Measurements from ENCODE around the gene NSMCE1. TPM values are rescaled to one million over a fixed set of nuclear protein-coding genes. Genes with fewer than 3 reads are reported as not detected.
"Not testable (repeated sequence)": the region's sequence is repeated elsewhere in the genome, so short reads cannot be mapped to it uniquely, and the experiment has no call there.

Gene NSMCE1
- total RNA-seq, 1 experiment from 2014 or later = 51.7 TPM

GRCh38 chr16:27286451-27286850 is 17.9 kb upstream of the NSMCE1 start:
- peak; percentile 79 for DNase-seq
- Histone ChIP-seq H3K9me3 (peaks cover 12% of the 10 kb centered on the region; the same call in 1 of the 2 replicates), H3K4me3 (no peak overlapping the region), H3K27me3 (no peaks in the 10 kb centered on the region), H3K36me3 (no peaks in the 10 kb centered on the region)

DNA sequence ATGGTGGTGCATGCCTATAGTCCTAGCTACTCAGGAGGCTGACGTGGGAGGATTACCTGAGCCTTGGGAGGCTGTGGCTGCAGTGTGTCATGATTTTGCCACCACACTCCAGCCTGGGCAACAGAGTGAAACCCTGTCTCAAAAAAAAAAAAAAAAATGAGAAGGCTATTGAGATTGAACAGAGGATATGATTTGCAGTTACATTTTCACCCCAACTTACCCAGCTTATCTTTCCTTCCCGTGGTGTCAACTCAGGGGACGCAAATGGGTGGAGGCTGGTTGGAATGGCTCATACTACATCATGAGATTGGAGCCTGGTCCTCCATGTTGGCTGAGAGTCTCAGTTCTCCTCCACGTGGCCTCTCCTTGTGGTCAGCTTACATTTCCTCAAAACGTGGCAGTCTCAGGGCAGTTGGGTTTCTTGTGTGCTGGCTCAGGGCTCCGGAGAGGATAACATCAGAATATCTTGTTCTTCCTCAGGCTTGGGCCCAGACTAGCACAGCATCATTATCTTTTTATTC is 17.2 kb upstream of the NSMCE1 start:
- Histone ChIP-seq H3K27me3 (no peaks in the 10 kb centered on the region), H3K4me3 (no peak overlapping the region), H3K36me3 (no peaks in the 10 kb centered on the region), H3K9me3 (peaks cover 12% of the 10 kb centered on the region; the same call in 1 of the 2 replicates)
- no peak for DNase-seq

DNA sequence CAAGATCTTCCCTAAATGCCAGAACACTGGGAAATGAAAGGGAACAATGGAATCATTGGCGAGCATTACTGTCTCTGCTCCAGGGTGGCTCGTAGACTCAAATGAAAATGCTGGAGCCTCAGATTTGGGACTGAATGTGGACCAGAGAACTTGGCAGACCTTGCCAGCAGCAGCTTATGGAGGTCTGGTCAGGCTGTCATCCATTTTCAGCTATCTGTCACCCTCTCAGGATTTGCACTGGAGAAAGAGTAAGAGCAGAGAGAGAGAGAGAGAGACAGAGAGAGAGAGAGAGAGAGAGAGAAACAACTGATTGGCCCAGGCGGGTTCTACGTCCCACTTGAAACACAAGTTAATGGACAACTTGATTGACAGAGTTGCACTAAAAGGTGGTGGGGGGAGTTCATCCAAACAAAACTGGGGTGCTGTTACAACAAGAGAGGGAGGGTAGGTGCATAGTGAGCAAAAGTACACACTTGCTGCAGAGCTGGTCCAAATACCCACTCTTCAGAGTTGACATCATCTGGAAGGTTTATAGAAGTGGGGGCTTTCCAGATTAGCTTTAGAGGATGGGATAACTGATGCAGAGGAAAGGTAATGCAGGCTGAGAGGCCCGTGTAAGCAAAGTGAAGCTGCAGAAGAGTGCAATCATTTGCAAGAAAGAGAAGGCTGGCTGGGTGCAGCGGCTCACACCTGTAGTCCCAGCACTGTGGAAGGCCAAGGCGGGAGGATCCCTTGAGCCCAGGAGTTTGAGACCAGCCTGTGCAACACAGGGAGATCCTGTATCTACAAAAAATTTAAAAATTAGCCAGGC is 16.5 kb upstream of the NSMCE1 start:
- peaks cover 12% of the 10 kb centered on the region; the same call in 1 of the 2 replicates for H3K9me3 ChIP-seq
- no peaks in the 10 kb centered on the region for H3K36me3 ChIP-seq
- DNase-seq = no peak
- no peak overlapping the region for H3K4me3 ChIP-seq
- no peaks in the 10 kb centered on the region for H3K27me3 ChIP-seq

DNA sequence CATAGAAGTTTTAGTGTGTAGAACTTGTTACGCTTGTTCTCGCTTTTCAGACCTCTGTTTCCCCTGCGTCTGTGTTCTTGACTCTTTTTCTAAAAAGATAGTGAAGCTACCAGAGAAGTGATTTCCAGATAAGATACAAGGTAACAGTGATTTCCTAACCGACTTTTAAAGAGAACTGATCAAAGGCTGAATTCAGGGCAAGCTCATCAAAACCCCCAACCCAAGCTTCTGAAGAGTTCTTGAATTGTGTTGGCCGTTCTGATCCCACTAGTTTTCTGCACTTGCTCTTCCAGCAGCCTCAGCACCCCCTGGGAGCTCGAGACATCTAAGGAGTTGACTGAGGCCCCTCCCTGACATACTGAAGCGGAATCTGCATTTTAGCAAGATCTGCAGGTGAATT is 12.7 kb upstream of the NSMCE1 start:
- H3K9me3 ChIP-seq = peaks cover 8% of the 10 kb centered on the region; the same call in 1 of the 2 replicates
- DNase-seq = no peak
- no peak overlapping the region for H3K4me3 ChIP-seq
- H3K36me3 ChIP-seq = no peaks in the 10 kb centered on the region
- no peaks in the 10 kb centered on the region for H3K27me3 ChIP-seq

GRCh38 chr16:27275394-27275793 is 6.8 kb upstream of the NSMCE1 start:
- H3K4me3 ChIP-seq = no peak overlapping the region
- H3K36me3 ChIP-seq = no peaks in the 10 kb centered on the region
- DNase-seq = no peak
- H3K27me3 ChIP-seq = no peaks in the 10 kb centered on the region
- H3K9me3 ChIP-seq = no peaks in the 10 kb centered on the region

DNA sequence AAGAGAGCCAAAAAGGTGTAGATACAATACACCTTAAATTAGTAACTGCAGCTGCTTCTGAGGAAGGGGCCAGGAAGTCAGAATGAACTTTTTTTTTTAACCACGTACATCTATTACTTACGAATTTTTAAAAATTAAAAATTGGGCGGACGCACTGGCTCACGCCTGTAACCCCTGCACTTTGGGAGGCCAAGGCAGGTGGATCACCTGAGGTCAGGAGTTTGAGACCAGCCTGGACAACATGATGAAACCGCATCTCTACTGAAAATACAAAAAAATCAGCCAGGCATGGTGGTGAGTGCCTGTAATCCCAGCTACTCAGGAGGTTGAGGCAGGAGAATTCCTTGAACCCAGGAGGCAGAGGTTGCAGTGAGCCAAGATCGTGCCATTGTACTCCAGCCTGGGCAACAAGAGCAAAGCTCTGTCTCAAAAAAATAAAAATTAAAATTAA is 5.9 kb upstream of the NSMCE1 start:
- DNase-seq, H3K36me3 ChIP-seq, H3K9me3 ChIP-seq, H3K4me3 ChIP-seq, H3K27me3 ChIP-seq: not testable (repeated sequence)

DNA sequence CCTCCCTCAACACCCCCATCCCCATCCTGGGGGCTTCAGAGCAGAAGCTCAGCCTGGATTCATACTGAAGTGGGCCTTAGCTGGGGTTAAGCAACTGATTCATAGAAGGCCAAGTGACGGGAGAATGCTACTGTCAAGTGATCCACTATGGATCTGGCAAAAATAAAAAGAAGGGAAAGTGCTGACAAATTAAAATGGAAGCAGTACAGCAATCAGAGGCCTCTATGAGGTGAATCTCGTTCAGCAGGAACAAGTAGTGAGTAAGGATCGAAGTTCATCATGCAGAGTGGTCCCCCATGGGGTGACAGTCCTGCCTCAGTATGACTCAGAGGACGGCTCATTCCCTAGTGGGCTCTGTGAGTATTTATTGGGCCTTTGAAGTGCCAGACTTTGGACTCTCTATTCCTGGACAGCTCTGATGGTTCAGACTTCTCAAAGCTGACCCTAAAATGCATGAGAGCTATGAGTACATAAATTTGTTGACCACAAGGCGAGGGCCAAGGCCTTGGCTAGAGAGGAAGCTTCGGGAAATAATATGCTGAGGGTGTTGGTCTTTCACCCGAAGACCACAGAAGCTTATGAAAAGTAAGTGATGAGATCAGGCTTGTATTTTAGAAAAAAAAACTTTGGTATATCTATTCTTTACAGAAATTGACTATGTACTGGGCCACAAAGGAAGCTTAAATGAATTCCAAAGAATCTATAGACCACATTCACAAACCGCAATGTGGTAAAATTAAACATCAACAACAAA is 5.3 kb upstream of the NSMCE1 start:
- peak; percentile 65 for DNase-seq
- Histone ChIP-seq H3K9me3 (peaks cover 12% of the 10 kb centered on the region), H3K4me3 (no peak overlapping the region), H3K27me3 (no peaks in the 10 kb centered on the region), H3K36me3 (no peaks in the 10 kb centered on the region)

GRCh38 chr16:27273330-27273669 is 4.7 kb upstream of the NSMCE1 start:
- Histone ChIP-seq H3K9me3 (peaks cover 12% of the 10 kb centered on the region), H3K36me3 (no peaks in the 10 kb centered on the region), H3K27me3 (no peaks in the 10 kb centered on the region), H3K4me3 (no peak overlapping the region)
- no peak for DNase-seq

DNA sequence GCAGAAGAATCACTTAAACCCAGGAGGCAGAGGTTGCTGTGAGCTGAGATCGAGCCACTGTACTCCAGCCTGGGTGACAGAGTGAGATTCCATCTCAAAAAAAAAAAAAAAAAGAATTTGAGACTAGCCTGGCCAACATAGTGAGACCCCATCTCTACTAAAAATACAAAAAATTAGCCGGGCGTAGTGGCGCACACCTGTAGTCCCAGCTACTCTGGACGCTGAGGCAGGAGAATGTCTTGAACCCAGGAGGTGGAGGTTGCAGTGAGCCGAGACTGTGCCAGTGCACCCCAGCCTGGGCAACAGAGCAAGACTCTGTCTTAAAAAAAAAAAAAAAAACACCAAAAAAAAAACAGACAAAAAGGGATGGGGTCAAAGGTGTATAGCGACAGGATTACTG is 4.1 kb upstream of the NSMCE1 start:
- H3K27me3 ChIP-seq, H3K36me3 ChIP-seq, DNase-seq, H3K4me3 ChIP-seq: not testable (repeated sequence)
- H3K9me3 ChIP-seq = peaks cover 12% of the 10 kb centered on the region

- H3K4me3 ChIP-seq = no peak overlapping the region
- DNase-seq = no peak
- H3K27me3 ChIP-seq = no peaks in the 10 kb centered on the region
- no peaks in the 10 kb centered on the region for H3K36me3 ChIP-seq
- peaks cover 12% of the 10 kb centered on the region for H3K9me3 ChIP-seq
These were observed 3.5 kb upstream of the NSMCE1 start for GRCh38 chr16:27272076-27272475.

DNA sequence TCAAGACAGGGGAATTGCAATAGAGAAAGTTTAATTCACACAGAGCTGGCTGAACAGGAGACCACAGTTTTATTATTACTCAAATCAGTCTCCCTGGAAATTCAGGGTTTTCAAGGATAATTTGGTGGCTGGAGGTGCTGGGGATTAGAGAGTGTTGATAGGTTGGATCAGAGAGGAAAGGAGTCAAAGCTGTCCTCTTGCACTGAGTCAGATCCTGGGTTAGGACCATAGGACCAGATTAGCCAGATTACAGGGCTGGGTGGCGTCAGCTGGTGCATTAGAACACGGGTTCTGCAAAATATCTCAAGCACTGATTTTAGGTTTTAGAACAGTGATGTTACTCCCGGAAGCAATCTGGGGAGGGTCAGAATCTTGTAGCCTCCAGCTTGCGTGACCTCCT is 1.8 kb upstream of the NSMCE1 start:
- DNase-seq = no peak
- Histone ChIP-seq H3K9me3 (peaks cover 12% of the 10 kb centered on the region), H3K36me3 (no peaks in the 10 kb centered on the region), H3K4me3 (no peak overlapping the region), H3K27me3 (no peaks in the 10 kb centered on the region)

DNA sequence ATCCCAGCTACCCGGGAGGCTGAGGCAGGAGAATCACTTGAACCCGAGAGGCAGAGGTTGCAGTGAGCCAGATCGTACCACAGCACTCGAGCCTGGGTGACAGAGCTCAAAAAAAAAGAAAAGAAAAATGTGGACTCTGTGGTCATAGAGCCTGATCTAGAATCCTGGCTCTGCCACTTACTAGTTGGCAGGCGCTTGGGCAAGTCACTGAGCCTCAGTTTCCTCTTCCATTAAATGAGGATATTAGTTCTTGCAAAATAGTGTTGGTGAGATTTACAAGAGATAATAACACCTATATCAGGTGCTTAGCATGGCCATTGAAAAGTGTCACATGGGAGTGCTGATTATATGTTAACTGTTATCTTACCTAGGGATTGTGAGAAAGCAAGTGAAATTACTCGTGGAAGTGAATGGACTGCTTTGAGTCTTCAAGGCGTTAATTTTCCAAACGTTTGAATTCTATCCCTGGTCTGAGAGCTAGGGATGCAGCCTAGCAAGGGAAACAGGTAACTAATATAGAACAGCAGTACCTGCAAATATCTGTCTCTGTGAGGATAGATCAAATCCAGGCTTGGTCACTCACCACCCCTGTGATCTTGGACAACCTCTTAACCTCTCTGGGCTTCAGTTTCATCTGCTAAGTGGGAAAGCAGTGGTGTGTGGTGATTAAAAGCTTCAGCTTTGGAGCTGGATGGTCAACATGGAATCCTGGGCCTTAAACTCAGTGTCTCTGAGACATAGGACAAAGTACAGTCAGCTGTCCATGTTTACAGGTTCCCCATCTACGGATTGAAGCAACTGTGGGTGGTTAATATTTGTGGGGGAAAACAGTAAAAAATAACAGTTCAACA is 953 bp upstream of the NSMCE1 start:
- no peak for DNase-seq
- Histone ChIP-seq H3K4me3 (peak overlapping the region; percentile 84), H3K27me3 (no peaks in the 10 kb centered on the region), H3K9me3 (peaks cover 12% of the 10 kb centered on the region), H3K36me3 (no peaks in the 10 kb centered on the region)

DNA sequence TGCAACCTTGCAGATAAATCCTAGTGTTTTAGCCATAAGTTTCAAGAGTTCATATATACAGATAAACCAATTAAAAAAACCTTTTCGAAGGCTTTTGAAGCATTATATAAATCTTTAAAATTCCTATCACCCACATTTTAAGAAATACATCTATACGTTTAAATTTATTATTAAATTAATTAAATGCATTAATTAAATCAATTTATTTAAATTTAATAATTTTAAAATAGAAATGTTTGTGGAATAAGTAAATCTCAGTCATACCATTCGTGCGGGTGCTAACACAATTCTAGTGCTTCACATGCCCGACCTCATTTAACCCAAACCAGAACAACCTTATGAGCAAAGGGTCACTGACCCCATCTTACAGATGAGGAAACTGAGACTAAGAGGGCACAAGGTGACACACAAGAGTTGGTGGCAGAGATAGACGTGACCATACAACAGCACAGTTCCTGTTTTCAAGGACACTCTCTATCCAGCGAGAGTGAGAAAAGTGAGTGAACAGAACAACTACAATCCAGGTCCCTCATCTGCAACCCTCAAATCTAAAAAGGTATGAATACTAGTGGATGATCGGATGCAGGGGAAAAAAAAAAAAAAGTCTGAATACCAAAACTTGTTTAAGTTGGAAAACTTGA is 1.4 kb downstream of the NSMCE1 start:
- Histone ChIP-seq H3K27me3 (no peaks in the 10 kb centered on the region), H3K9me3 (peaks cover 12% of the 10 kb centered on the region), H3K4me3 (no peak overlapping the region), H3K36me3 (peaks cover 8% of the 10 kb centered on the region)
- no peak for DNase-seq

DNA sequence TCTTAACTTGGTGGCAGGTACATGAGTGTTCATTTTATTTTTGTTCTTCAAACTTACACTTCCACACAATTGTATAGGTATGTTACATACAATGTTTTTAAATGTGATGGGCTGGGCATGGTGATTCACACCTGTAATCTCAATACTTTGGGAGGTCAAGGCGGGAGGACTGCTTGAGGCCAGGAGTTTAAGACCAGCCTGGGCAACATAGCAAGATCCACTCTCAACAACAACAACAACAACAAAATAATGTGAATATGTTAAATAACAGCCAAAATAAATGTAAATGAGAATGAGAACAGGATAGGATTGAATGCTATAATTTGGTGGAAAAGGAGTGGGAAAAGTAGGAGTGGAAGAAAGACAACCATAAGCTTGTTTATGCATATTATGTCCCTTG is 2.6 kb downstream of the NSMCE1 start:
- H3K36me3 ChIP-seq = peaks cover 8% of the 10 kb centered on the region
- no peak overlapping the region for H3K4me3 ChIP-seq
- H3K27me3 ChIP-seq = no peaks in the 10 kb centered on the region
- peaks cover 12% of the 10 kb centered on the region for H3K9me3 ChIP-seq
- no peak for DNase-seq

DNA sequence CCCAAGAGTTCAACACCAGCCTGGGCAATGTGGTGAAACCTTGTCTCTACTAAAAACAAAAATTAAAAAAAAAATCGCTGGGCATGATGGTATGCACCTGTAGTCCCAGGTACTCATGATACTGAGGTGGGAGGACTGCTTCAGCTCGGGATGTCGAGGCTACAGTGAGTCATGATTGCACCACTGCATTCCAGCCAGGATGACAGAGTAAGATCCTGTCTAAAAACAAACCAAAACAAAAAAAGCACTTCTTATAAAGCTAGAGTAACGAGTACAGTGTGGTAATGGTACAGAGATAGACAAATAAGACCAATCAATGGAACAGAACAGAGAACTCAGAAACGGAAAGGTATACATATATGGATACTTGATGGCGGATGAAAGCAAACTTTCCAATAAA is 4.4 kb downstream of the NSMCE1 start:
- Histone ChIP-seq H3K4me3 (no peak overlapping the region), H3K9me3 (no peaks in the 10 kb centered on the region; the same call in none of the 2 replicates), H3K36me3 (peaks cover 13% of the 10 kb centered on the region), H3K27me3 (no peaks in the 10 kb centered on the region)
- DNase-seq = peak; percentile 66

GRCh38 chr16:27262904-27263423 is 5.6 kb downstream of the NSMCE1 start:
- DNase-seq, H3K27me3 ChIP-seq, H3K4me3 ChIP-seq, H3K9me3 ChIP-seq: not testable (repeated sequence)
- H3K36me3 ChIP-seq = peaks cover 13% of the 10 kb centered on the region
